MM.1S (cell line): ENCODE measurements around the gene INS.

Experiments used
- DNase-seq: peaks from one replicate; pipeline ENCODE4 v3.0.0-alpha.2; 2015
- H2AFZ ChIP-seq: fragments of 300-600 bp; sonication (generic); 2 replicates; pipeline ENCODE4 v1.6.0; 2016; ENCODE audit warnings: antibody characterized with exemption, low read length
- H3F3A ChIP-seq: fragments of 300-600 bp; sonication (generic); 2 replicates; pipeline ENCODE4 v1.6.1; 2016; ENCODE audit warnings: mild to moderate bottlenecking, antibody characterized with exemption, low read length, moderate library complexity, mixed read lengths; ENCODE audit not compliant: insufficient read depth
- H3K27ac ChIP-seq: fragments of 300-600 bp; sonication (generic); 2 replicates; pipeline ENCODE4 v1.5.1; 2016; ENCODE audit warnings: mild to moderate bottlenecking, low read length
- H3K27me3 ChIP-seq: fragments of 300-600 bp; sonication (generic); replicated peaks from 2 replicates; pipeline ENCODE4 v1.6.0; 2016; ENCODE audit warnings: low read length; ENCODE audit not compliant: insufficient read depth
- H3K36me3 ChIP-seq: fragments of 300-600 bp; sonication (generic); replicated peaks from 2 replicates; pipeline ENCODE4 v1.6.1; 2016; ENCODE audit warnings: mild to moderate bottlenecking, low read length, mixed read lengths; ENCODE audit not compliant: insufficient read depth
- H3K4me1 ChIP-seq: fragments of 300-600 bp; sonication (generic); 2 replicates; pipeline ENCODE4 v1.6.1; 2016; ENCODE audit warnings: low read length, mixed read lengths
- H3K4me2 ChIP-seq: fragments of 300-600 bp; sonication (generic); 2 replicates; pipeline ENCODE4 v1.6.0; 2016; ENCODE audit warnings: low read depth, low read length
- H3K4me3 ChIP-seq: fragments of 300-600 bp; sonication (generic); 2 replicates; pipeline ENCODE4 v1.5.1; 2016; ENCODE audit warnings: low read length, mixed read lengths
- H3K79me2 ChIP-seq: fragments of 300-600 bp; sonication (generic); 2 replicates; pipeline ENCODE4 v1.6.1; 2016; ENCODE audit warnings: mixed run types, low read length, mixed read lengths
- H3K9ac ChIP-seq: fragments of 300-600 bp; sonication (generic); 2 replicates; pipeline ENCODE4 v1.6.1; 2016; ENCODE audit warnings: low read length, mixed read lengths
- H3K9me2 ChIP-seq: fragments of 300-600 bp; sonication (generic); replicated peaks from 2 replicates; pipeline ENCODE4 v1.6.1; 2016; ENCODE audit warnings: mild to moderate bottlenecking, low read length, mixed read lengths; ENCODE audit not compliant: insufficient read depth
- H3K9me3 ChIP-seq: fragments of 300-600 bp; sonication (generic); replicated peaks from 2 replicates; pipeline ENCODE4 v1.6.1; 2016; ENCODE audit warnings: mild to moderate bottlenecking, low read length, mixed read lengths; ENCODE audit not compliant: insufficient read depth
- H4K20me1 ChIP-seq: fragments of 300-600 bp; sonication (generic); 2 replicates; pipeline ENCODE4 v1.6.1; 2016; ENCODE audit warnings: mild to moderate bottlenecking, low read length, moderate library complexity, mixed read lengths; ENCODE audit not compliant: insufficient read depth
- EZH2 ChIP-seq: fragments of 300-600 bp; sonication (generic); optimal IDR thresholded peaks from 2 replicates; pipeline ENCODE3; 2017; ENCODE audit warnings: low read depth, mild to moderate bottlenecking, antibody characterized with exemption, low read length, mixed read lengths
- EZH2phosphoT487 ChIP-seq: fragments of 300-600 bp; sonication (generic); IDR thresholded peaks from 2 replicates; pipeline ENCODE4 v1.6.1; 2018; ENCODE audit warnings: antibody characterized with exemption, low read length
- TF ChIP-seq, protein P1 (sequence below): fragments of 300-600 bp; sonication (generic); IDR thresholded peaks from 2 replicates; pipeline ENCODE4 v1.5.1; 2016; ENCODE audit warnings: antibody characterized with exemption, low read length, mixed read lengths

INS gene

DNA sequence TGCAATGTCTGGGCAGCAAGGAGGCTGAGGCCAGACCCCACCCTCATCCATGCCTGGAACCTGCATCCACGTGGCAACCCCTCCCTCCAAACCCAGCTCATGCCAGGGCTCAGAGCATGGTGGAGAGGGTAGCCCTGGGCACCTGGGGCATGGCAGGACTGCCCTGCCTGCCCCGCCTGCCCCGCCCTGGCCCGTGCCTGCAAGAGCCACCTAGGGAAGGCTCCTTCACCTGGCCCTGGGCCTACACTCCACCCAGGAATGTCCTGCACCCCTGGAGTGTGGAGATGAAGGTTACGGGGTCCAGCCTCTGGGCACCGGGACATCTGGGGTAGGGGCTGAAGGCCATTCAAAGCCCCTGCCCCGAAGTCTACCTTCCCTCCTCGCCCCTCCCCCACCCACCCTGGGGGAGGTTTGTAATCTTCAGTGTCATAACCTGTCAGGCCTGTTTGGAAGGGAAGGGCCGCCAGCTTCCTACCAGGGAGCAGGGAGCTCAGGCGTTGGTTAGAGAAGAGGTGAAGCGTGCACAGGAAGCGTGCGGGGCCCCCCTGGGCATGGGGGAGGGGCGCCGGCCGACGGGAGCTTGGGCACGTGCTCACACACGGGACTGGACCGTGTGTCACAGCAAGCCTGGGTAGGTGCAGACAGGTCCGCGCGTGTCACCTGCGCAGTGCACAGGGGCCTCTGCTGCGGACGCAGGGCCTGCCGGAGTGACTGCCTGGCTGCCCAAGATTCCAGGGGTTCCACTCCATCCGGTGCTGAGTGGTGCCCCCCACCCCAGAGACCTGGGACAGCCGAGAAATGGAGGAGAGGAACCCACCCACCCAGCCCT, 41.3 kb upstream of the INS start:
- Histone ChIP-seq H2AFZ (no peak overlapping the region), H3K79me2 (no peaks in the 10 kb centered on the region), H3K27ac (no peak overlapping the region), H3K4me3 (no peak overlapping the region), H4K20me1 (no peaks in the 10 kb centered on the region), H3K4me1 (no peaks in the 10 kb centered on the region), H3K36me3 (no peaks in the 10 kb centered on the region), H3K4me2 (no peak overlapping the region), H3K9me3 (no peaks in the 10 kb centered on the region), H3K9me2 (no peaks in the 10 kb centered on the region), H3F3A (no peaks in the 10 kb centered on the region), H3K27me3 (peaks cover 84% of the 10 kb centered on the region), H3K9ac (no peak overlapping the region)
- DNase-seq, result no peak
- no peak for TF ChIP-seq EZH2
- TF ChIP-seq EZH2phosphoT487, result no peak

DNA sequence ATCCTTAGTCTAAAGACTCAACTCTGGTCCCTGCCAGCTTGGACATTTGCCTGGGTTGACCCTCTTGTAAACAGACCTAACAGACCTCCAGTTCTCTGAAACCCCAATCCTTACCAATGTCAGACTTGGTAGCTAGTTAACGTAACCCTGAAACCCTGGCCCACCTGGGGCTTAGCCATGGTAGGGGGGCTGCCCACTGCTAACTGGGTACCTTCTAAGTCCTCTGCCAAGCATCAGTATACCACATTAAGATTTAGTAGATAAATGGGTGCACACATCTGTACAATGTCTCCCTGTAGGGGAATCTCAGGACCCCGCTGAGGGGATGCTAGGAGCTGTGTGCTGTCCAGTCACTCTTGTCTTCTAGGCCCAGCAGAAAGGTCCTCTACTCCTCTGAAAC, 40.5 kb upstream of the INS start:
- Histone ChIP-seq H4K20me1 (no peaks in the 10 kb centered on the region), H3K27me3 (peaks cover 83% of the 10 kb centered on the region), H3K4me3 (no peak overlapping the region), H3K36me3 (no peaks in the 10 kb centered on the region), H3K9me3 (no peaks in the 10 kb centered on the region), H3F3A (no peaks in the 10 kb centered on the region), H3K9me2 (no peaks in the 10 kb centered on the region), H3K9ac (no peak overlapping the region), H3K27ac (no peak overlapping the region), H3K79me2 (no peaks in the 10 kb centered on the region), H3K4me1 (no peaks in the 10 kb centered on the region), H2AFZ (no peak overlapping the region), H3K4me2 (no peak overlapping the region)
- TF ChIP-seq EZH2, result no peak
- TF ChIP-seq, protein P1, sequence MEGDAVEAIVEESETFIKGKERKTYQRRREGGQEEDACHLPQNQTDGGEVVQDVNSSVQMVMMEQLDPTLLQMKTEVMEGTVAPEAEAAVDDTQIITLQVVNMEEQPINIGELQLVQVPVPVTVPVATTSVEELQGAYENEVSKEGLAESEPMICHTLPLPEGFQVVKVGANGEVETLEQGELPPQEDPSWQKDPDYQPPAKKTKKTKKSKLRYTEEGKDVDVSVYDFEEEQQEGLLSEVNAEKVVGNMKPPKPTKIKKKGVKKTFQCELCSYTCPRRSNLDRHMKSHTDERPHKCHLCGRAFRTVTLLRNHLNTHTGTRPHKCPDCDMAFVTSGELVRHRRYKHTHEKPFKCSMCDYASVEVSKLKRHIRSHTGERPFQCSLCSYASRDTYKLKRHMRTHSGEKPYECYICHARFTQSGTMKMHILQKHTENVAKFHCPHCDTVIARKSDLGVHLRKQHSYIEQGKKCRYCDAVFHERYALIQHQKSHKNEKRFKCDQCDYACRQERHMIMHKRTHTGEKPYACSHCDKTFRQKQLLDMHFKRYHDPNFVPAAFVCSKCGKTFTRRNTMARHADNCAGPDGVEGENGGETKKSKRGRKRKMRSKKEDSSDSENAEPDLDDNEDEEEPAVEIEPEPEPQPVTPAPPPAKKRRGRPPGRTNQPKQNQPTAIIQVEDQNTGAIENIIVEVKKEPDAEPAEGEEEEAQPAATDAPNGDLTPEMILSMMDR, result no peak
- TF ChIP-seq EZH2phosphoT487, result no peak
- no peak for DNase-seq

DNA sequence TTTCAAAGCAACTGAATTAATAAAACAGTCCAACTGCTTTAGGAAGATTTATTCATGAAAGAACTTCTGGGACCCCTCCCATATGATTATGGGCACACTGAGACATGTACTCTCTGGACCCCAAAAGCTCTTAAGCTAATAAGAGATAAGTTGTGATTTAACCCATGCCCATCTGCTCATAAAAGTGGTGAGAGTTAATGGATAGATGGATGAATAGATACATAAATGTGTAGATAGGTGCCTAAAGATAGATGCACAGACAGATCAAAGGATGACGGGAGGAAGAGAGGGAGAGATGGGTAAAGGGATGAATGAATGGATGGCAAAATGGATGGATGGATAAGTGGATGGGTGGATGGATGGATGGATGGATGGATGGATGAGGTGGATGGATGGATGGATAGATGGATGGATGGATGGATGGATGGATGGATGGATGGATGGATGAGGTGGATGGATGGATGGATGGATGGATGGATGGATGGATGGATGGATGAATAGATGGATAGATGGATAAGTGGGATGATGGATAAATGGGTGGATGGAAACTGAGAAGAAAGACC, 40.0 kb upstream of the INS start:
- Histone ChIP-seq H3K4me2 (no peak overlapping the region), H3K27ac (no peak overlapping the region), H3K36me3 (no peaks in the 10 kb centered on the region), H3K79me2 (no peaks in the 10 kb centered on the region), H2AFZ (no peak overlapping the region), H3K4me3 (no peak overlapping the region), H3K4me1 (no peaks in the 10 kb centered on the region), H3K9me2 (no peaks in the 10 kb centered on the region), H4K20me1 (no peaks in the 10 kb centered on the region), H3K9me3 (no peaks in the 10 kb centered on the region), H3F3A (no peaks in the 10 kb centered on the region), H3K9ac (no peak overlapping the region), H3K27me3 (peaks cover 83% of the 10 kb centered on the region)
- TF ChIP-seq EZH2phosphoT487 (no peak), EZH2 (no peak)
- TF ChIP-seq, protein P1, result no peak
- DNase-seq, result no peak

DNA sequence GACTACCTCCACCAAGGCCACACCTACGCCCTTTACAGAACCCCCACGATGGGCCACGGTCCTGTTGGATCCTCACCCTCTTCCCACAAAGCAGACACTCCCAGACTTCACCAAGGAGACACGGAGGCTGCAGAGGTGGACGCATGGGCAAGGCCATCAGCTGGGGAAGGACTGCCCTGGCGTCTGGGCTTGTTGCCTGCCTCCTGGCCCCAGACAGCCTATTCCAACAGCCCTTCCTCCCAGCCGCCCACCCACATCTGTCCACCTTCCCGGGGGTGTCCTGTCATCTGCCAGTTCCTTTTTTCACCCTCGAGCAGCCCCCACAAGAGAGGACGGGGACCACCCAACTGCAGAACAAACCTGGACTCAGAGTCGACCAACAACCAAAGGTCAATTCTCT, 39.5 kb upstream of the INS start:
- Histone ChIP-seq H3K4me1 (no peaks in the 10 kb centered on the region), H3K79me2 (no peaks in the 10 kb centered on the region)

More for the DNA sequence above, 39.5 kb upstream of the INS start:
- H3K9me3 ChIP-seq, result no peaks in the 10 kb centered on the region
- no peak overlapping the region for H3K4me3 ChIP-seq
- no peaks in the 10 kb centered on the region for H3K36me3 ChIP-seq
- no peak for DNase-seq
- TF ChIP-seq EZH2phosphoT487 (no peak), EZH2 (no peak)
- TF ChIP-seq, protein P1, result no peak
- H4K20me1 ChIP-seq, result no peaks in the 10 kb centered on the region
- no peak overlapping the region for H3K27ac ChIP-seq
- no peaks in the 10 kb centered on the region for H3K9me2 ChIP-seq
- H3F3A ChIP-seq, result no peaks in the 10 kb centered on the region
- H3K4me2 ChIP-seq, result no peak overlapping the region
- H2AFZ ChIP-seq, result no peak overlapping the region
- no peak overlapping the region for H3K9ac ChIP-seq
- peaks cover 87% of the 10 kb centered on the region for H3K27me3 ChIP-seq
